ENCODE data around the gene SRPRB.

GRCh38 chr3:133815386-133815785 lies 9.8 kb downstream of the SRPRB start:
- no peak for TF ChIP-seq CTCF (IDR thresholded peaks at IDR 0.05; ENCODE audit: poor library complexity, severe bottlenecking)
- TF ChIP-seq EP300 (conservative IDR thresholded peaks at IDR 0.05; ENCODE audit: poor library complexity, severe bottlenecking) = no peak
- TF ChIP-seq RAD21 (conservative IDR thresholded peaks at IDR 0.05) = no peak
- no peak for TF ChIP-seq TAF1 (IDR thresholded peaks at IDR 0.05; ENCODE audit: low read depth)
- TF ChIP-seq REST (IDR thresholded peaks at IDR 0.05; ENCODE audit: borderline replicate concordance) = no peak
- no peak for TF ChIP-seq POLR2AphosphoS5 (IDR thresholded peaks at IDR 0.05)

Data from neural cell (in vitro differentiated cells).